ENCODE results near the gene TOX3. TPM values are rescaled to one million over a fixed set of nuclear protein-coding genes. Genes with fewer than 3 reads are reported as not detected.

TOX3 gene
- total RNA-seq, 1 experiment from 2014 or later = 20.2 TPM

DNA sequence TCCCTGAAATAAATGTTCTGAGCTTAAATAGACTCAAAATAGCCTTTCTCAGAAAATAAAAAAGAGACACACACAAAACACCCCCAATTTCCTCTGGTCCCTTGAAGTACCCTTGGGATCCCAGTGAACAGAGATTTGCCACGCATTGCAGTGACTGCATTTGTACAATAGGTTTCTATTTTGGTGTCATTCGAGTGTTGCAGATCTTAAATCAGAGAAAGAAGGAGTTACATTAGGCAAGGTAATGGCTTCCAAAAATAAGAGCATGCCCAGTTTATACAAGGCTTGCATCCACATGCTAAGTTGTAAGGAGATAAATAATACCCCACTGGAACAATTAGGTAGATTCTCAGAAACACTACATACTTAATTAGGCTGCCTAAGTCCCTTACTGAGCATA is 2.2 kb downstream of the TOX3 start:
- H3K36me3 Mint-ChIP-seq (ENCODE audit: insufficient read depth in 1 of 3, low read depth in 3 of 3) = peaks cover 10 to 27% (median 15%) of the 10 kb centered on the region in 3 experiments; a peak in 6 of 7 replicates
- peaks cover 4% of the 10 kb centered on the region; the same call in 1 of the 2 replicates for H3K4me1 ChIP-seq (ENCODE audit: insufficient read depth, low read length)
- peaks cover 15% of the 10 kb centered on the region for H3K79me1 ChIP-seq (ENCODE audit: insufficient read depth, low read depth, low read length, poor library complexity, severe bottlenecking)
- H2BK12ac ChIP-seq (ENCODE audit: insufficient read length, low read depth, low read length) = no peak overlapping the region
- H3K23ac ChIP-seq (ENCODE audit: insufficient read length, low read depth, low read length) = no peak overlapping the region
- H4K5ac ChIP-seq (ENCODE audit: insufficient read length, low read depth, low read length) = no peak overlapping the region
- peaks cover 15% of the 10 kb centered on the region; the same call in 1 of the 2 replicates for H3K79me2 ChIP-seq (ENCODE audit: insufficient read depth, low read length)
- H2BK20ac ChIP-seq (ENCODE audit: low read depth, low read length, poor library complexity, severe bottlenecking) = no peak overlapping the region
- H3K27ac Mint-ChIP-seq = no peak overlapping the region
- no peak overlapping the region for H2AFZ ChIP-seq (ENCODE audit: low read length)
- H2BK15ac ChIP-seq (ENCODE audit: low read depth, low read length) = no peak overlapping the region
- H3K4me3 Mint-ChIP-seq = peak overlapping the region; percentile 79 to 94
- DNase-seq = no peak
- H3K27ac ChIP-seq (ENCODE audit: insufficient read length, low read depth, low read length) = no peak overlapping the region
- H3K23me2 ChIP-seq (ENCODE audit: insufficient read length, low read depth, low read length, poor library complexity, severe bottlenecking) = peaks cover 17% of the 10 kb centered on the region
- no peaks in the 10 kb centered on the region for H4K20me1 ChIP-seq (ENCODE audit: control insufficient read depth, insufficient read depth, insufficient read length)
- H3K14ac ChIP-seq (ENCODE audit: insufficient read depth, low read length) = no peak overlapping the region
- H3K9me3 Mint-ChIP-seq = no peaks in the 10 kb centered on the region
- no peaks in the 10 kb centered on the region for H3K9me3 ChIP-seq (ENCODE audit: control insufficient read depth, low read depth, low read length)
- no peak overlapping the region for H4K91ac ChIP-seq (ENCODE audit: insufficient read length, low read depth, low read length)
- H3K56ac ChIP-seq (ENCODE audit: insufficient read length, low read depth, low read length) = no peak overlapping the region
- H3K18ac ChIP-seq (ENCODE audit: insufficient read length, low read depth, low read length) = no peak overlapping the region
- H4K8ac ChIP-seq (replicated peaks; ENCODE audit: insufficient read length, low read depth, low read length) = no peak overlapping the region
- H3T11ph ChIP-seq (ENCODE audit: low read length) = no peak overlapping the region
- peak overlapping the region; percentile 96 for H3K4me2 ChIP-seq (ENCODE audit: insufficient read depth, insufficient read length, low read length)
- H2BK120ac ChIP-seq (ENCODE audit: low read depth, low read length, poor library complexity, severe bottlenecking) = no peak overlapping the region
- no peak overlapping the region for H2BK5ac ChIP-seq (ENCODE audit: insufficient read length, low read length)
- no peak overlapping the region for H2AK5ac ChIP-seq (ENCODE audit: insufficient read length, low read length)
- no peak overlapping the region for H3K4ac ChIP-seq (ENCODE audit: low read depth, low read length)
- peaks cover 25% of the 10 kb centered on the region for H3K27me3 Mint-ChIP-seq (ENCODE audit: low read depth)
- no CpG with 5 or more reads among the region's 2 CpGs for WGBS (ENCODE audit: extremely low coverage, insufficient read length, low lambda C conversion rate)
- H3K4me1 Mint-ChIP-seq = peaks cover 44 to 47% of the 10 kb centered on the region in 2 experiments
- peak overlapping the region; percentile 33 for H3K9ac ChIP-seq (ENCODE audit: extremely low read depth, insufficient read length, low read length)
- H3K27me3 ChIP-seq (ENCODE audit: insufficient read depth, low read length) = peaks cover 8% of the 10 kb centered on the region; the same call in 1 of the 2 replicates
- TF ChIP-seq, protein P1, sequence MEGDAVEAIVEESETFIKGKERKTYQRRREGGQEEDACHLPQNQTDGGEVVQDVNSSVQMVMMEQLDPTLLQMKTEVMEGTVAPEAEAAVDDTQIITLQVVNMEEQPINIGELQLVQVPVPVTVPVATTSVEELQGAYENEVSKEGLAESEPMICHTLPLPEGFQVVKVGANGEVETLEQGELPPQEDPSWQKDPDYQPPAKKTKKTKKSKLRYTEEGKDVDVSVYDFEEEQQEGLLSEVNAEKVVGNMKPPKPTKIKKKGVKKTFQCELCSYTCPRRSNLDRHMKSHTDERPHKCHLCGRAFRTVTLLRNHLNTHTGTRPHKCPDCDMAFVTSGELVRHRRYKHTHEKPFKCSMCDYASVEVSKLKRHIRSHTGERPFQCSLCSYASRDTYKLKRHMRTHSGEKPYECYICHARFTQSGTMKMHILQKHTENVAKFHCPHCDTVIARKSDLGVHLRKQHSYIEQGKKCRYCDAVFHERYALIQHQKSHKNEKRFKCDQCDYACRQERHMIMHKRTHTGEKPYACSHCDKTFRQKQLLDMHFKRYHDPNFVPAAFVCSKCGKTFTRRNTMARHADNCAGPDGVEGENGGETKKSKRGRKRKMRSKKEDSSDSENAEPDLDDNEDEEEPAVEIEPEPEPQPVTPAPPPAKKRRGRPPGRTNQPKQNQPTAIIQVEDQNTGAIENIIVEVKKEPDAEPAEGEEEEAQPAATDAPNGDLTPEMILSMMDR (conservative IDR thresholded peaks at IDR 0.05) = no peak

Data from H9 (cell line).